Ramos (cell line): ENCODE results near the gene C5AR2.
"Not testable (repeated sequence)": the region's sequence is repeated elsewhere in the genome, so short reads cannot be mapped to it uniquely, and the experiment has no call there.

Experiments
- in situ Hi-C: fragments of 300-500 bp; cut with MboI; formaldehyde crosslinking; loops from one replicate; pipeline ENCODE4 v1.14.3; 2022; ENCODE audit warnings: low sequenced_read_pairs; ENCODE audit not compliant: unreplicated experiment

C5AR2 gene

DNA sequence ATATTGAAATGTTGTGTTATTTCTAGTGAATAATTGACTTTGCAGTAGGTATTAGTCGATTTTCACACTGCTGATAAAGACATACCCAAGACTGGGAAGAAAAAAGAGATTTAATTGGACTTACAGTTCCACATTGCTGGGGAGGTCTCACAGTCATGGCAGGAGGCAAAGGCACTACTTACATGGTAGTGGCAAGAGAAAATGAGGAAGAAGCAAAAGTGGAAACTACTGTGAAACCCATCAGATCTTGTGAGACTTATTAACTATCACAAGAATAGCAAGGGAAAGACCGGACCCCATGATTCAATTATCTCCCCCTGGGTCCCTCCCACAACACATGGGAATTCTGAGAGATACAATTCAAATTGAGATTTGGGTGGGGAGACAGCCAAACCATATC is 9.9 kb upstream of the C5AR2 start:
- in situ Hi-C loops = no loop called here

DNA sequence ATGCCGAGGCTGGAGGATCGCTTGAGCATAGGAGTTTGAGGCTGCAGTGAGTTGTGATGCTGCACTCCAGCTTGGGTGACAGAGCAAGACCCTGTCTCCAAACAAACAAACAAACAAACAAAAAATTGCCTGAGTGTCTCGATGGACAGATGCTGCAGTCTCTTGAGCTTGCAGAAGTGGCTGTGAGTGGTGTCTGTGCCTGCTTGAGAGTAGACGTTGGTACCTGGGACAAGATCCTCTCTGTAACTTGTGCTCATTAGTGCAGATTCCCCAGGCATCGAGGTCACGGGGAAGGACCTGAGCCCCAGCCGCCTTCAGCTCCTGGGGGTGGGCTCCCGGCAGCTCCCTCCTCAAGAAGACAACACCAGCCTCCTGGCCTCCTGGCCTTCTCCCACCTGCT is 8.6 kb upstream of the C5AR2 start:
- in situ Hi-C loops = no loop called here

DNA sequence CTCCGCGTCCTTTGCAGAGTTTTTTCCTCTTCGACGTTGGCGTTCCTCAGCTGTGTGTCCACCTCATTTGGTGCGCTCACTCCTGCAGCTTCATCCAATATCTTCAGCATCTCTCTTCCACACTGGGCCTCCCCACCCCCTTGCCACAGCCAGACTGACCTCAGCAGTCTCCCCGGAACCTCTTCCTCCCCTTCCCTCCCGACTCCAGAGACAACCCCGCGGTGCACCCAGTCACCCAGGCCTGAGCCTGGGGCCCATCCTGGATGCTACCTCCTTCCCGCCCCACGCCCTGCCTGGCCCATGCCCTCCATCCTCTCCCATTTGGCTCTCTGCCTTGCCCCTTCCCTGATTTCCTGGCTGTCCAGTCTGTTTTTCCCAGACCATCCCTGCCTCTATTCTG is 8.1 kb upstream of the C5AR2 start:
- in situ Hi-C loops = no loop called here

DNA sequence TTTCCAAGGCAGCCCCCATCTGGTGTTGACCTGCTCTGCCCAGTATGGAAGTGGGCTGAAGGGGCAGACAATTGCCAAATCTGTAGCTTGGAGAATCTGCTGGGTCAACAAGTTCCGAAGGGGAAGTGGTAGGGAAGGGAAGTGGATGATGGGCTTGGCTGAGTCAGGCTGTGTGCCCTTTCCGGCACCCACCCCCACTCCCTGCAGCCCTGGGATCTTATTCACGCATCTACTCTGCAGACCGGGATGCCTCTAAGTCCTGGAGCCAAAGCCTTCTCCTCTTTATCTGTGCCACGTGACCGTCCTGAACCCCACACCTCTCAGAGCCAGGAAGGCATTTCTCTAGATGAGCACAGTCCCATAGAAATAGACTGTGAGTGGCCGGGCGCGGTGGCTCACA is 7.5 kb upstream of the C5AR2 start:
- in situ Hi-C loops = no loop called here

DNA sequence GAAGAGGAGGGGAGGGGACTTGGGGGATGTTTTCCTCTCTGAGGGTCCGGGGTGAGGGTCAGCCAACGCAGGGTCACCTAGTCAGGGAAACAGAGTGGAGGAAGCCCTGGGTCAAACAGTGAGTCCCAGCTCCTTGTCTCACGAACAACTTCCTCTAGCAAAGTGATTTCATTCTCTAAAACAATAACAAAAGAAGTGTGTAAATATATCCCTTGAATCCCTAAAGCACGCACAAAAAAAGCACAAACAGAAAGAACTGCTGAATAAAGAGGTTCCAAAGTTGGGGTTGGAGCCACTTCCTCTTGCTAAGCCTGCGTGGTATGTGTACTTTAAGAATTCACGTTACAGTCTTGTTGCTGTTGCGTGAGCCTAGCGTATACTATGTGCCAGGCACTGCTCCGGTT is 1.5 kb upstream of the C5AR2 start:
- in situ Hi-C loops = no loop called here

DNA sequence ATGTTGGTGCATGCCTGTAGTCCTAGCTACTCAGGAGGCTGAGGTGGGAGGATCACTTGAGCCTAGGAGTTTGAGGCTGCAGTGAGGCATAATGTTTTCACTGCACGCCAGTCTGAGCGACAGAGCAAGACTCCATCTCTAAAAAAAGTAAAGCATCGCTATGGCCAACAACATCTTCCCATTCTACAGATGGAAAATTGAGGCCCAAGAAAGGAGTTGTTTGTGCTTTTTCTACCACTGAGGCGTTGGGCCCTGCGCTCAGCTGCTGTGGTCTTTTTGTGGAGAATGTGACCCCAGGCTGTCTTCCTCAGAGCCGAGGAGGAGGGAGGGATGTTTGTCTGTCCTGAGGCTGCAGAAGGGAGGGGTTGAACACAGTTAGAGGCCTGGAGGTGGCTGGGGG is 485 bp upstream of the C5AR2 start:
- in situ Hi-C loops = no loop called here

DNA sequence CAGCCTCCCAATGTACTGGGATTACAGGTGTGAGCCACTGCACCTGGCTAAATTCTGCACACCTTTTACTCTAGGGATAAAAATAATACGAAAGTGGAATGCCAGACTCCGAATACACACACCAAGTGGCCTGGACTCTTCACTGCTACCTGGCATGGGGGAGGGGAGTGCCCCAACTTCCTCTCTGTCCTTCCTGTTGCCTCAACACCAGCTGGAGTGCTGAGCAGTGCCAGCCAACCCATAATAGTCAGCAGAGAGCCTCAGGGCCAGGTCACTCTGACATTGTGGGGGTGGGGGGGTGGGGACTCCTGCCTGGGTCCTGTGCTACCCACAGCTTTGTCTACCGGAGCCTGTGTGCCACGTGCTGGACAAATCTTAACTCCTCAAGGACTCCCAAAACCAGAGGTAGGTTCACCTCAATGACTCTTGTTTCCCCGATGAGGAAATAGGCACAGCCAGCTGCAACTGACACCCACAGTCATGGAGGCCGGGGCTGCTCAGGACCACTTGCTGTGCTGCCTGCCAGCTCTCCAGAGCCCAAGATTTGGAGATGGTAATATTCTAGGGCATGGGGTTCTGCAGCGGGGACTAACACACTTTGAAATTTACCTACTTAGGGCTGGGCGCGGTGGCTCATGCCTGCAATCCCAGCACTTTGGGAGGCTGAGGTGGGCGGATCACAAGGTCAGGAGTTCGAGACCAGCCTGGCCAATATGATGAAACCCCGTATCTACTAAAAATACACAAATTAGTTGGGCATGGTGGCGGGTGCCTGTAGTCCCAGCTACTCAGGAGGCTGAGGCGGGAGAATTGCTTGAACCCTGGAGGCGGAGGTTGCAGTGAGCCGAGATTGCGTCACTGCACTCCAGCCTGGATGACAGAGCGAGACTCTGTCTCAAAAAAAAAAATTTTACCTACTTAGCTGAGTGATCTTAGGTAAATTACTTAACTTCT is 5.1 kb downstream of the C5AR2 start:
- in situ Hi-C loops = not testable (repeated sequence)

DNA sequence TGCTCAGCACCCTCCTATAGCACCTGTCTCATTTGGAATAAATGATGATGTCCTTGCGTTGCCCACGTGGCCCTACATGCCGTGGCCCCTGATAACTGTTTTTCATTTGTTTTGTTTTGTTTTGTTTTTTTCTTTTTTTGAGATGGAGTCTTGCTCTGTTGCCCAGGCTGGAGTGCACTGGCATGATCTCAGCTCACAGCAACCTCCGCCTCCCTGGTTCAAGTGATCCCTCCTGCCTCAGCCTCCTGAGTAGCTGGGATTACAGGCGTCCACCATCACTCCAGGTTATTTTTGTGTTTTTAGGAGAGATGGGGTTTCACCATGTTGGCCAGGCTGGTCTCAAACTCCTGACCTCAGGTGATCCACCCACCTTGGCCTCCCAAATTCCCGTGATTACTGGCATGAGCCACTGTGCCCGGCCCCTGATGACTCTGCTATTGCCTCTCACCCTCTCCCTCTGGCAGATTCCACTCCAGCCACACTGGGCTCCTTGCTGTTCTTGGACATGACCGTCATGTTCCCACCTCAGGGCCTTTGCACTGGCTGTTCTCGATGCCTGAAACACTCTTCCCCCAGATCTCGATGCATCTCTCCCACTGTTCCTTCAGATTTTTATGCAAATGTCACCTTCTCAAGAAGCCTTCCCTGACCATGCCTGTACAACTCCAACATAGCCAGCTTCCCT is 7.4 kb downstream of the C5AR2 start:
- in situ Hi-C loops = no loop called here

DNA sequence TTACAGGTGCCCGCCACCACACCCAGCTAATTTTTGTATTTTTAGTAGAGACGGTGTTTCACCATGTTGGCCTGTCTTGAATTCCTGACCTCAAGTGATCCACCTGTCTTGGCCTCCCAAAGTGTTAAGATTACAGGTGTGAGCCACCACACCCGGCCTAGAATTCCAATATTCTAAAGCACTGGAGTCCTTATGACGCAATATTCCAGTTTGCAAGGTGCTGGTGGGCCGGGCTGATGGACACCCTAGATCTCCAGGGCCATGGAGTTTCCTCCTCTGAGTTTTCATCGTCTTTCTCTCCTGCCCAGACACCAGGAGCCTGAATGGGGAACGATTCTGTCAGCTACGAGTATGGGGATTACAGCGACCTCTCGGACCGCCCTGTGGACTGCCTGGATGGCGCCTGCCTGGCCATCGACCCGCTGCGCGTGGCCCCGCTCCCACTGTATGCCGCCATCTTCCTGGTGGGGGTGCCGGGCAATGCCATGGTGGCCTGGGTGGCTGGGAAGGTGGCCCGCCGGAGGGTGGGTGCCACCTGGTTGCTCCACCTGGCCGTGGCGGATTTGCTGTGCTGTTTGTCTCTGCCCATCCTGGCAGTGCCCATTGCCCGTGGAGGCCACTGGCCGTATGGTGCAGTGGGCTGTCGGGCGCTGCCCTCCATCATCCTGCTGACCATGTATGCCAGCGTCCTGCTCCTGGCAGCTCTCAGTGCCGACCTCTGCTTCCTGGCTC is 8.7 kb downstream of the C5AR2 start:
- in situ Hi-C loops = no loop called here

DNA sequence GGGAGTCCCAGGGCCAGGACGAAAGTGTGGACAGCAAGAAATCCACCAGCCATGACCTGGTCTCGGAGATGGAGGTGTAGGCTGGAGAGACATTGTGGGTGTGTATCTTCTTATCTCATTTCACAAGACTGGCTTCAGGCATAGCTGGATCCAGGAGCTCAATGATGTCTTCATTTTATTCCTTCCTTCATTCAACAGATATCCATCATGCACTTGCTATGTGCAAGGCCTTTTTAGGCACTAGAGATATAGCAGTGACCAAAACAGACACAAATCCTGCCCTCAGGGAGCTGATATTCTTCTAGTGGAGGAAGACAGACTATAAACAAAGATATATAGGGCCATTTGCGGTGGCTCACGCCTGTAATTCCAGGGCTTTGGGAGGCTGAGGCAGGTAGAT is 9.8 kb downstream of the C5AR2 start:
- in situ Hi-C loops = no loop called here

DNA sequence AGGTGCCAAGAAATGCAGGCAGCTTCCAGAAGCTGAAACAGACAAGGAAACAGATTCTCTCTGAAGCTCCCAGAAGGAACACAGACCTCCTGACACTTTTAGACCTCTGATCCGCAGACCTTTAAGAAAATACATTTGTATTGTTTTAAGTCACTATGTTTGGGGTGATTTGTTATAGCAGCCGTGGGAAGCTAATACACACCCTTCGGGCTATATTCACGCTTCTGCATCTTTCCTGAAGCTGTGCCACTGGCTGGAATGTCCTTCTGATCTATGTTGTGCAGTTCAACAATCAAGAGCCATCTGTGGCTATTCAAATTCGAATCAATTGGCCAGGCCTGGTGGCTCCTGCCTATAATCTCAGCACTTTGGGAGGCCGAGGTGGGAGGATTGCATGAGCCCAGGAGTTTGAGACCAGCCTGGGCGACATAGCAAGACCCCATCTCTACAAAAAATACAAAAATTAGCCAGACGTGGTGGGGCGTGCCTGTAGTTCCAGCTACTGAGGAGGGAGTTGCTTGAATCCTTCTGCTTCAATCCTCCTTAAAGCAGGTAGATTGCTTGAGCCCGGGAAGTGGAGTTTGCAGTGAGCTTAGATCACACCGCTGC is 11.3 kb downstream of the C5AR2 start:
- in situ Hi-C loops = no loop called here

DNA sequence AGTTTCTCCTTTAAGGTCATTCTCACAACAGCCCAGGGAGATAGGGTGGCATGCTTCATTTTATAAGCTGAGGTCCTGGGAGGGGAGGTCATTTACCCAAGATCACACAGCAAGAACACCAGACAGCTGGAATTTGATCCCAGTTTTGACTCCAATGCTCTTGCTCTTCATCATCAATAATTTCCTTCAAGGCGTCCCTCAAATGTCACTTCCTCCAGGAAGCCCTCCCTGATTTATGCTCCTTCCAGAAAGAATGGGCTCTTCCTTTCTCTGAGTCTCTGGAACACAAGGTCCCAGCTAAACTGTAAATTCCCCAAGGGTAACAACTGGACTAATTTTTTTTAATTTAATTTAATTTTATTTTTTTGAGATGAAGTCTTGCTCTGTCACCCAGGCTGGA is 12.4 kb downstream of the C5AR2 start:
- in situ Hi-C loops = no loop called here

DNA sequence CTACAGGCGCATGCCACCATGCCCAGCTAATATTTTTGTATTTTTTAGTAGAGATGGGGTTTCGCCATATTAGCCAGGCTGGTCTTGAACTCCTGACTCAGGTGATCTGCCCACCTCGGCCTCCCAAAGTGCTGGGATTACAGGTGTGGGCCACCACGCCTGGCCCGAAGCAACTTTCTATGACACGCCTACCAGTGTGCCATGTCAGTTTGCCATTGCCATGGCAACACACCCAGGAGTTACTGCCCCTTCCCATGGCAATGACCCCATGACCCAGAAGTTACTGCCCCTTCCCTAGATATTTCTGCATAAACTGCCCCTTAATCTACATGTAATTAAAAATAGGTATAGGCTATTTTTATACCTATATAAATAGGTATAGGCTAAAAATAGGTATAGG is 14.0 kb downstream of the C5AR2 start:
- in situ Hi-C loops = not testable (repeated sequence)

DNA sequence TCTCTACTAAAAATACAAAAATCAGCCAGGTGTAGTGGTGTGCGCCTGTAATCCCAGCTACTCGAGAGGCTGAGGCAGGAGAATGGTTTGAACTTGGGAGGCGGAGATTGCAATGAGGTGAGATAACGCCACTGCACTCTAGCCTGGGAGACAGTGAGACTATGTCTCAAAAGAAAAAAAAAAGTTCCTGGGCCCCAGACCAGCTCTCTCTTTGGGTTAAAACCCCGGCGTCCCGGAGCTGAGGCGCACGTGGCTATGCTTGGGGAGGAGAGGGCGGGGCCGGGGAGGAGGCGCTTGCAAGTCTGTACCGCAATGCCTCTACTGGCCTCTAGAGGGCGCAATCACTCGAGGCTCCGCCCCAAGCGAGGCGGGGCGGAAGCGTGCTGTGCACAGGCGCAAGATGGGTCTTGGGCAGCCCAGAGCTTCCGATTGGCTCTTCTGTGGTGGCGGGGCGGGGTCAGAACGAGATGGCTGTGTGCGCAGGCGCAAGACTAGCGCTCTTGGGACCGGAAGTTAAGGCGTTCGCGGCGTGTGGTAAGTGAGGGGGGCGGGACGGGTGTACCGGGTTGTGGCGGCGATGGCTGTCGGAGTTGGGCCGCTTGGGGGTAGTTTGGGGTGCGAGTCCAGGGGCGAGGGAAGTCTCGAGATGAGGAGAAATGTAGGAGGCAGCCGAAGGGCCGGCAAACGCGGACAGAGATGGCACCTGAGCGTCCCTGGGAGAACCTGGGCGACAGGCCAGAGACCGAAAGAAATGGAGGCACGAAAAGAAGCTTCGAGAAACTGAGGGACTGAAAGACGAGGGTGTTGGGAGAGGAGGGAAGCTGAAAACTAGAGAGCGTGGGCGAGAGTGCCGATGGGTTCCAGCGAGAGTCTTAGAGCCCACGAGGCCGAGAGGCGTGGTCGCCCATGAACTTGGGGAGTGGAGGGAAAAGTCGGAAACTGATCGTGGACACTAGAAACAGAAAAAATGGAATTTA is 17.1 kb downstream of the C5AR2 start, which contains the start of gene DHX34:
Gene DHX34 (plus strand): TSS at position 497 of the 977 bp plus-strand sequence. CDS start 3,716 bp downstream, outside the sequence.
- in situ Hi-C loops = no loop called here

DNA sequence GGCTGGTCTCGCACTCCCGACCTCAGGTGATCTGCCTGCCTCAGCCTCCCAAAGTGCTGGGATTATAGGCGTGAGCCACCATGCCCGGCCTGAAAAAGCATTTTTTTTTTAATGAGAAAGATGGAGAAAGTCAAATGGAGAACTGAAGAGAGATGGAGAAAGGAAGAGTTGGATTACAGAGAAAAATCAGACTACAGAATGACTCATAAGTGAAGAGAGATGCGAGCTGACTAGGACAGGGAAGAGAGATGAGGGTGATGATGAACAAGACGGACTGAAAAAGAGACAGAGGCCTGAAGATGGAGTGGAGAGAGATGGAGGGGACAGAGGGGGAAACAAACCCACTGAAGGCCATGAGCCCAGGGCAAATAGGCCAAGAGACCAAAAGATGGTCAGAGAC is 18.7 kb downstream of the C5AR2 start:
- in situ Hi-C loops = no loop called here

DNA sequence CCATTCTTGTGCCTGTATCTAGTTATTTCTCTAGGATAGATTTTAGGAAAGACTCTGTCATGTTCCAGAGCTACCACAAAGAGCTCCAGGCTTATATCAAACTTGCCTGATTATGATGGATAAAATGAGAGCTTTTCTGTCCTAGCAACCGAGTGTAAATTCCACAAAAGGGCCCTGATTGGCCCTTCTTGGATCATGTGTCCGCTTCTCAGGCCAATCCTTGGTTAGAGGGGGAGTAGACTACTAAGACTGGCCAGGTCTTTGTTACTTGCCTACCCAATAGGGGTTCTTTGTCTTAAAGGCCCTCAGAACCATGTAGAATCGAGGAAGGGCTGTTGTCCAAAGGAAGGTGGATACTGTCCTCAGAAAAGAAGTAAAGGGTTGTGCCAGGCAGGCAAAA is 19.6 kb downstream of the C5AR2 start:
- in situ Hi-C loops = no loop called here

DNA sequence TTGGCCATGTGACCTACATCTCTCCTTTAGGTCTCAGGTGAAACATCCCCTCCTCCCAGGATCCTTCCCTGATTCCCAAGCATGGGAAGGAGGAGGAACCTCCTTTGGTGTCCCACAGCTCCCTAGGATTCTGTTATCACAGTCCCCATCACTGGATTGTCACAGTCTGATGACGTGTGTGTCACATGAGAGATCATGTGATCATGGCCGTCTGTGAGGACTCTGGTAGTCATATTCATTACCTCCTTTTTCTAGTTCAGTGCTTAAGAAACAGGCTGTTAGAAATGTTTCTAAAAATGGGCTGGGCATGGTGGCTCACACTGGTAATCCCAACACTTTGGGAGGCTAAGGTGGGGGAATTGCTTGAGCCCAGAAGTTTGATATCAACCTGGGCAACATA is 20.1 kb downstream of the C5AR2 start:
- in situ Hi-C loops = no loop called here

DNA sequence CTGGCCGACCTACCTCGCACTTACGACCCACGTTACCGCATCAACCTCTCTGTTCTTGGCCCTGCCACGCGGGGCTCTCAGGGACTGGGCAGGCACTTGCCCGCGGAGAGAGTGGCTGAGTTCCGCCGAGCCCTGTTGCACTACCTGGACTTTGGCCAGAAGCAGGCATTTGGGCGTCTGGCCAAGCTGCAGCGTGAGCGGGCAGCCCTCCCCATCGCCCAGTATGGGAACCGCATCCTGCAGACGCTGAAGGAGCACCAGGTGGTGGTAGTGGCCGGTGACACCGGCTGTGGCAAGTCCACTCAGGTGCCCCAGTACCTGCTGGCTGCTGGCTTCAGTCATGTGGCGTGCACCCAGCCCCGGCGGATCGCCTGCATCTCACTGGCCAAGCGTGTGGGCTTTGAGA is 21.3 kb downstream of the C5AR2 start:
- in situ Hi-C loops = no loop called here

DNA sequence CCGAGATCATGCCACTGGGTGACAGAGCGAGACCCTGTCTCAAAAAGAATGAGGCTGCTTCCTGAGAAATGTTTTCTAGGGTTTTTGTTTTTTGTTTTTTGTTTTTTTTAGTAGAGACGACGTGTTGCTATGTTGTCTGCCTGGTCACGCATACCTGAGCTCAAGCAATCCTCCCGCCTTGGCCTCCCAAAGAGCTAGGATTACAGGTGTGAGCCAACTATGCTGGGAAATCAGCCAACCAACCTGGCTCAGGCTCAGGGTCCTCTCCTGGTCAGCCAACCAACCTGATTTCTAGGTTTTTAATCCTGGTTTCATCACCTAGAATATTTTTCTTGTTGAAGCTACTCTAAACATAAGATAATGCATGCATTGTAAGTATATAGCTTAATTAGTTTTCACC is 24.9 kb downstream of the C5AR2 start:
- in situ Hi-C loops = no loop called here
